Panc1 (cell line): ENCODE results near the gene SLC22A5. TPM values are rescaled to one million over a fixed set of nuclear protein-coding genes. Genes with fewer than 3 reads are reported as not detected.

ENCODE experiments used
- ATAC-seq: fragments of 200-7000 bp; cut with Tn5 transposase; 2 replicates; pipeline ENCODE4 v1.9.1; 2020; ENCODE audit warnings: mild to moderate bottlenecking, moderate library complexity
- BruUV-seq: library from RNA; stranded (reverse); fragments of 400-500 nt; replicated peaks from 2 replicates; lab custom pipeline; 2021; lab: Mats Ljungman, UMichigan
- CTCF ChIA-PET: fragments of 300-600 bp; sonication (Branson Sonifier 250); formaldehyde crosslinking; loops from one replicate; lab custom pipeline; 2022; ENCODE audit warnings: antibody characterized with exemption; lab: Charles Lee
- POLR2A ChIA-PET: fragments of 300-600 bp; sonication (Branson Sonifier 250); formaldehyde crosslinking; loops from one replicate; lab custom pipeline; 2022; ENCODE audit warnings: antibody characterized with exemption; lab: Charles Lee
- DNase-seq: peaks from one replicate; pipeline ENCODE4 v3.0.0-alpha.2; 2010; ENCODE audit warnings: low read depth, low spot score
- H3K27ac ChIP-seq: 2 replicates; pipeline ENCODE4 v1.5.1; 2011; ENCODE audit warnings: mild to moderate bottlenecking, low read length, inconsistent platforms
- H3K27me3 ChIP-seq: fragments of 200-500 bp; sonication (Bioruptor generic); 2 replicates; pipeline ENCODE4 v1.6.0; 2014; ENCODE audit warnings: low read length, inconsistent platforms; ENCODE audit not compliant: control insufficient read depth, insufficient read depth
- H3K36me3 ChIP-seq: fragments of 200-500 bp; sonication (Bioruptor generic); 2 replicates; pipeline ENCODE4 v1.5.1; 2014; ENCODE audit warnings: inconsistent platforms, mild to moderate bottlenecking, low read length, moderate library complexity; ENCODE audit not compliant: control insufficient read depth, insufficient read depth
- H3K4me1 ChIP-seq: 2 replicates; pipeline ENCODE4 v1.5.1; 2011; ENCODE audit warnings: inconsistent platforms, mild to moderate bottlenecking, low read length, moderate library complexity; ENCODE audit not compliant: control insufficient read depth, insufficient read depth
- H3K4me3 ChIP-seq, 2 experiments: 2 replicates each; pipeline ENCODE4 v1.5.1; 2011 to 2012; ENCODE audit warnings: low read depth in 2 of 2, low read length in 2 of 2, mild to moderate bottlenecking in 2 of 2, inconsistent platforms in 1 of 2, moderate library complexity in 1 of 2
- H3K9me3 ChIP-seq: fragments of 200-500 bp; sonication (Bioruptor generic); 2 replicates; pipeline ENCODE4 v1.5.1; 2014; ENCODE audit warnings: low read depth, mild to moderate bottlenecking, inconsistent platforms, low read length, moderate library complexity; ENCODE audit not compliant: control insufficient read depth, insufficient read depth
- CTCF ChIP-seq: fragments of 450-650 bp; IDR thresholded peaks from 2 replicates; pipeline ENCODE4 v1.5.1; 2017; ENCODE audit warnings: mild to moderate bottlenecking
- POLR2AphosphoS5 ChIP-seq: IDR thresholded peaks from 2 replicates; pipeline ENCODE4 v1.6.1; 2012; ENCODE audit warnings: mild to moderate bottlenecking, low read depth, low read length, moderate library complexity
- SIN3A ChIP-seq: IDR thresholded peaks from 2 replicates; pipeline ENCODE4 v1.6.1; 2012; ENCODE audit warnings: low read depth, mild to moderate bottlenecking, low read length, moderate library complexity, borderline replicate concordance; ENCODE audit not compliant: insufficient read depth
- TCF7L2 ChIP-seq: IDR thresholded peaks from 2 replicates; pipeline ENCODE4 v1.6.1; 2011; ENCODE audit warnings: mild to moderate bottlenecking, low read depth, low read length, inconsistent platforms
- in situ Hi-C: cut with HindIII; loops from 2 replicates; pipeline ENCODE4 v1.10.0; 2016; ENCODE audit warnings: low sequenced_read_pairs, low pct_unique_long_range_greater_than_20kb
- intact Hi-C: fragments of 100-400 bp; cut with micrococcal nuclease; formaldehyde crosslinking; loops from one replicate; pipeline ENCODE4 v1.10.0; 2022; ENCODE audit not compliant: unreplicated experiment
- total RNA-seq: library from RNA; stranded (reverse); gene quantifications from one replicate; pipeline ENCODE4 v1.2.1, GENCODE V29; 2021; ENCODE audit not compliant: unreplicated experiment
- TF ChIP-seq, protein P1 (sequence below), 2 experiments: IDR thresholded peaks; 2 replicates each; pipeline ENCODE4 v1.6.1; 2011 to 2012; ENCODE audit warnings: low read depth in 2 of 2, control low read depth in 1 of 2, low read length in 1 of 2, mild to moderate bottlenecking in 1 of 2, moderate library complexity in 1 of 2; ENCODE audit not compliant: insufficient read depth in 1 of 2

SLC22A5 gene
- total RNA-seq, 1 experiment from 2014 or later = 9.5 TPM

GRCh38 chr5:132353486-132353995, 16.0 kb upstream of the SLC22A5 start:
- CTCF ChIA-PET = no interaction called here

GRCh38 chr5:132354381-132355139, 14.9 kb upstream of the SLC22A5 start:
- in situ Hi-C loops (no loop called here), intact Hi-C loops (no loop called here)
- Histone ChIP-seq H3K27ac (no peak overlapping the region), H3K4me1 (no peaks in the 10 kb centered on the region), H3K9me3 (no peaks in the 10 kb centered on the region), H3K4me3 (no peak overlapping the region), H3K27me3 (no peaks in the 10 kb centered on the region), H3K36me3 (no peaks in the 10 kb centered on the region)
- no peak for ATAC-seq
- CTCF ChIA-PET = no interaction called here
- no peak for DNase-seq
- BruUV-seq = no TSS peak
- TF ChIP-seq, protein P1, sequence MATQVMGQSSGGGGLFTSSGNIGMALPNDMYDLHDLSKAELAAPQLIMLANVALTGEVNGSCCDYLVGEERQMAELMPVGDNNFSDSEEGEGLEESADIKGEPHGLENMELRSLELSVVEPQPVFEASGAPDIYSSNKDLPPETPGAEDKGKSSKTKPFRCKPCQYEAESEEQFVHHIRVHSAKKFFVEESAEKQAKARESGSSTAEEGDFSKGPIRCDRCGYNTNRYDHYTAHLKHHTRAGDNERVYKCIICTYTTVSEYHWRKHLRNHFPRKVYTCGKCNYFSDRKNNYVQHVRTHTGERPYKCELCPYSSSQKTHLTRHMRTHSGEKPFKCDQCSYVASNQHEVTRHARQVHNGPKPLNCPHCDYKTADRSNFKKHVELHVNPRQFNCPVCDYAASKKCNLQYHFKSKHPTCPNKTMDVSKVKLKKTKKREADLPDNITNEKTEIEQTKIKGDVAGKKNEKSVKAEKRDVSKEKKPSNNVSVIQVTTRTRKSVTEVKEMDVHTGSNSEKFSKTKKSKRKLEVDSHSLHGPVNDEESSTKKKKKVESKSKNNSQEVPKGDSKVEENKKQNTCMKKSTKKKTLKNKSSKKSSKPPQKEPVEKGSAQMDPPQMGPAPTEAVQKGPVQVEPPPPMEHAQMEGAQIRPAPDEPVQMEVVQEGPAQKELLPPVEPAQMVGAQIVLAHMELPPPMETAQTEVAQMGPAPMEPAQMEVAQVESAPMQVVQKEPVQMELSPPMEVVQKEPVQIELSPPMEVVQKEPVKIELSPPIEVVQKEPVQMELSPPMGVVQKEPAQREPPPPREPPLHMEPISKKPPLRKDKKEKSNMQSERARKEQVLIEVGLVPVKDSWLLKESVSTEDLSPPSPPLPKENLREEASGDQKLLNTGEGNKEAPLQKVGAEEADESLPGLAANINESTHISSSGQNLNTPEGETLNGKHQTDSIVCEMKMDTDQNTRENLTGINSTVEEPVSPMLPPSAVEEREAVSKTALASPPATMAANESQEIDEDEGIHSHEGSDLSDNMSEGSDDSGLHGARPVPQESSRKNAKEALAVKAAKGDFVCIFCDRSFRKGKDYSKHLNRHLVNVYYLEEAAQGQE (IDR thresholded peaks at IDR 0.05; ENCODE audit: insufficient read depth in 1 of 2, low read depth in 2 of 2, low read length in 1 of 2) = no peak
- TF ChIP-seq POLR2AphosphoS5 = no peak
- TF ChIP-seq SIN3A = no peak
- TF ChIP-seq CTCF = no peak
- no peak for TF ChIP-seq TCF7L2
- POLR2A ChIA-PET = no interaction called here

More at GRCh38 chr5:132353486-132353995, 16.0 kb upstream of the SLC22A5 start:
- no peak for DNase-seq
- BruUV-seq = no TSS peak
- POLR2A ChIA-PET = no interaction called here
- Histone ChIP-seq H3K4me1 (no peaks in the 10 kb centered on the region), H3K27me3 (no peaks in the 10 kb centered on the region), H3K36me3 (no peaks in the 10 kb centered on the region), H3K4me3 (no peak overlapping the region), H3K27ac (no peak overlapping the region), H3K9me3 (no peaks in the 10 kb centered on the region)
- no peak for ATAC-seq
- in situ Hi-C loops = no loop called here
- intact Hi-C loops = no loop called here
- TF ChIP-seq, protein P1 (IDR thresholded peaks at IDR 0.05; ENCODE audit: insufficient read depth in 1 of 2, low read depth in 2 of 2, low read length in 1 of 2) = no peak
- no peak for TF ChIP-seq TCF7L2
- TF ChIP-seq POLR2AphosphoS5 = no peak
- TF ChIP-seq SIN3A = no peak
- TF ChIP-seq CTCF = no peak
